HFF-Myc (cell line): ENCODE measurements around the gene ZNF784.

ENCODE experiments used
- DNase-seq: peaks from one replicate; pipeline ENCODE4 v3.0.0-alpha.2; 2011; ENCODE audit warnings: low read depth; ENCODE audit errors: extremely low read depth
- H3K4me3 ChIP-seq: replicated peaks from 2 replicates; pipeline ENCODE4 v1.5.1; 2011; ENCODE audit warnings: low read depth, mild to moderate bottlenecking, control low read depth, low read length
- TF ChIP-seq, protein P1 (sequence below): IDR thresholded peaks from 2 replicates; pipeline ENCODE4 v1.5.1; 2012; ENCODE audit warnings: mild to moderate bottlenecking, low read depth, low read length, control low read depth; ENCODE audit errors: missing control alignments

The ZNF784 gene, protein sequence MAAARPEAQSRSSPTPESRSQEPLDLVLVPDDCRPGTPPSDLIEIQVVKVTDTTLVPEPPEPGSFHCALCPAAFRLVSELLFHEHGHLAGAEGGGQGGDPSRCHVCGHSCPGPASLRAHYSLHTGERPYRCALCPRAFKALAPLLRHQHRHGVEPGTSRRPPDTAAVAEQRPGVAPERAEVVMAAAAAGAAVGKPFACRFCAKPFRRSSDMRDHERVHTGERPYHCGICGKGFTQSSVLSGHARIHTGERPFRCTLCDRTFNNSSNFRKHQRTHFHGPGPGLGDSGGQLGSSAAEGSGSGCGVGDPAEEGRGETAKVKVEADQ

DNA sequence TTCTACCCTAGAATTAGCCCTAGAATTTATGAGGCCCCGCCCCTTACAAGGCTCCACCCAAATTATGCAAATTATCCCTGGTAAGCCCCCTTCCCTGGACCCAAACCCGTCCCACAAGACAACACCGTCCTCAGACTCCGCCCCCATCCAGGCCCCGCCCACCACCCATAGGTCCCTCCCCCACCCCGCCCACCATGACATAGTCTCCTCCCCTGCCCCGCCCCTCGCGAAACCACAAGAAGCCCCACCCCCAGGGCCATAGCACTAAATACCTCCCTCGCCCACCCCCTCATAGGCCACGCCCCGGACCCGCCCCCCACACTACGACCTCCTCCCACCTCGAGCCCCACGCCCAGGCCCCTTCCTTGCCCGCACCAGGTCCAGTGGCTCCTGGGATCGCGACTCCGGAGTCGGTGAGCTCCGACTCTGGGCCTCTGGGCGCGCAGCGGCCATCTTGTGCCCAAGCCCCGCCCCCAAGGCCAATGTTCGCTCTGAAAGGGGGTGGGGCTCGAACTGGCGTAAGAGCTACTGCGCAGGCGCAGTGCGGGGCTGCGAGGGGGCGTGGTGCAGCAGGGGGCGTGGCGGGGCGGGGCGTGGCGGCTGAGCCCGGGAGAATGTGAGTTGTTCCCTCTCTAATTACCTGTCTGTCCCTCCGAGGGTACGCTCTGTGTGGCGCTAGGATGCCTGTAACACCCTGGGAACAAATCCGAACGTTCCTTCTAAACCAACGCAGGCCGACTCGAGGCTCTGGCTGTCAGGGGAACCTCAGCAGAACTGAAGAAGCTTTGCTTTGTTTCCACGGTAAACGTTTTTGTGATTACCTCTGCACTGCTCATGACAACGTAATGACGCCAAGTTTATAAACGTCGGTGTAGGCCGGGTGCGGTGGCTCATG is at the start of gene ZNF784:
ZNF784 (minus strand) TSS at position 458 of the 895 bp plus-strand sequence; CDS start at position 453, 5 bp downstream.
- TF ChIP-seq, protein P1, sequence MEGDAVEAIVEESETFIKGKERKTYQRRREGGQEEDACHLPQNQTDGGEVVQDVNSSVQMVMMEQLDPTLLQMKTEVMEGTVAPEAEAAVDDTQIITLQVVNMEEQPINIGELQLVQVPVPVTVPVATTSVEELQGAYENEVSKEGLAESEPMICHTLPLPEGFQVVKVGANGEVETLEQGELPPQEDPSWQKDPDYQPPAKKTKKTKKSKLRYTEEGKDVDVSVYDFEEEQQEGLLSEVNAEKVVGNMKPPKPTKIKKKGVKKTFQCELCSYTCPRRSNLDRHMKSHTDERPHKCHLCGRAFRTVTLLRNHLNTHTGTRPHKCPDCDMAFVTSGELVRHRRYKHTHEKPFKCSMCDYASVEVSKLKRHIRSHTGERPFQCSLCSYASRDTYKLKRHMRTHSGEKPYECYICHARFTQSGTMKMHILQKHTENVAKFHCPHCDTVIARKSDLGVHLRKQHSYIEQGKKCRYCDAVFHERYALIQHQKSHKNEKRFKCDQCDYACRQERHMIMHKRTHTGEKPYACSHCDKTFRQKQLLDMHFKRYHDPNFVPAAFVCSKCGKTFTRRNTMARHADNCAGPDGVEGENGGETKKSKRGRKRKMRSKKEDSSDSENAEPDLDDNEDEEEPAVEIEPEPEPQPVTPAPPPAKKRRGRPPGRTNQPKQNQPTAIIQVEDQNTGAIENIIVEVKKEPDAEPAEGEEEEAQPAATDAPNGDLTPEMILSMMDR: no peak
- peak; percentile 67 for DNase-seq
- H3K4me3 ChIP-seq: peak within 1 kb of the TSS; percentile 49

DNA sequence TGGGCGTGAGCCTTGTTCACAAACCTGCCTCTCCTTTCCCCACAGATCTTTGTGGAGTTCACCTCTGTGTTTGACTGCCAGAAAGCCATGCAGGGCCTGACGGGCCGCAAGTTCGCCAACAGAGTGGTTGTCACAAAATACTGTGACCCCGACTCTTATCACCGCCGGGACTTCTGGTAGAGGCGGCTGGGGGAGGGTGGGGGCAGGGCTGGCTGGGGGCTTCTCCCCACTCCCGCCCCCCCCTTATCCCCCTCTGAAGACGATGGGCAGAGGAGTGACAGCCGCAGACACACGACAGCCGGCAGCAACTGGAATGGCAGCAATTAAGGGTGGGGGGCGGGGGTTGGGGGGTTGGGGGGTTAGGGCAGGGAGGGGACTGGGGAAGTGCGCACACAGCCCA is 49.5 kb upstream of the ZNF784 start:
- DNase-seq: no peak
- H3K4me3 ChIP-seq: no peak overlapping the region
- TF ChIP-seq, protein P1: no peak

DNA sequence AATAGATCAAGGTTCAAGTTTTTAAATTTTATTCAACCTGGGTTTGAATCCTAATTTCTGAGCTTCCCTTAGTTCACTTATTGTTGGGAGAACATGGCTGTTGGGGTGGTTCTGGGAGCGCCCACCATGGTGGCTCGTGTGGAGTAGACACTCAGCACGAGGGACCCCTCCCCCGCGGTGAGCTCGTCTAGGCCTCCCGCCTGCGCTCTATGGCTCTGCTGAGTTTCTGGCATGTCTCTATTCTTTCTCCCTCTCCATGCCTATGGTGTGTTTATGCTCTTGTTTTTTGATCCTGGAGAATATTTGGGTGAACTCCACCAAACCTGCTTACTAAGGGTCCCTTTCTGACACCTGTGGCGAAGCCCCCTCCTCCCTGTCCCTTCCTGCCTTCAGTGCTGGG is 49.1 kb upstream of the ZNF784 start:
- TF ChIP-seq, protein P1: no peak
- H3K4me3 ChIP-seq: no peak overlapping the region
- DNase-seq: no peak

DNA sequence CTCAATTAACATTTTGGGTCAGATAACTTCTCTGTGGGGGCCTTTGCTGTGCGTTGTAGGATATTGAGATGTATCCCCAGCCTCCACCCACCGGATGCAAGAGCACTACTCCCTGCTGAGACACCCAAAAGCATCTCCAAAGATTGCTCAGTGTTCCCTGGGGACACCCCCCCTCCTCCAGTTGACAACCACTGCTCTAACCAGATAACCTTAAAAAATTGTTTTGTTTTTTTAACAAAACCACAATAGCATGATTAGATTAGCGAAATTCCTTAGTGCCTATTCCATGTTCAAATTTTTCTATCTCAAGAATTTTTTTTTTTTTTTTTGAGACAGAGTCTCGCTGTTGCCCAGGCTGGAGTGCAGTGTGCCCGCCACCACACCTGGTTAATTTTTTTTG is 48.1 kb upstream of the ZNF784 start:
- TF ChIP-seq, protein P1: no peak
- no peak for DNase-seq
- H3K4me3 ChIP-seq: no peak overlapping the region

DNA sequence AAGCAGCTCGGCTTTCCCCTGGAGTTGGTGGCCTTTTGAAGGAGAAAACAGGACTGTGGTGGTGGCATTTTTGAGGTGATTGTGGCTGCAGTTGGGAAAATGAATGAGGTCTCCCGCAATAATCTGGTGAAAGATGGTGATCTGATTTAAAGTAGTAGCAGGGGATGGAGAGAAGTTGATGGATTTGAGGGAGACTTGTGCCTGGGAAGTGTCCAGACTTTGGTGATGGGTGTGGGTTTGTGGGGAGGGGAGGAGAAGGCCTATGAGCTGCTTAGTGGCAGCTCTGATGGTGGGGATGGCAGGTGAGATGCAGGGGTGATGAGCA is 46.6 kb upstream of the ZNF784 start:
- H3K4me3 ChIP-seq: no peak overlapping the region
- TF ChIP-seq, protein P1: no peak
- DNase-seq: no peak

DNA sequence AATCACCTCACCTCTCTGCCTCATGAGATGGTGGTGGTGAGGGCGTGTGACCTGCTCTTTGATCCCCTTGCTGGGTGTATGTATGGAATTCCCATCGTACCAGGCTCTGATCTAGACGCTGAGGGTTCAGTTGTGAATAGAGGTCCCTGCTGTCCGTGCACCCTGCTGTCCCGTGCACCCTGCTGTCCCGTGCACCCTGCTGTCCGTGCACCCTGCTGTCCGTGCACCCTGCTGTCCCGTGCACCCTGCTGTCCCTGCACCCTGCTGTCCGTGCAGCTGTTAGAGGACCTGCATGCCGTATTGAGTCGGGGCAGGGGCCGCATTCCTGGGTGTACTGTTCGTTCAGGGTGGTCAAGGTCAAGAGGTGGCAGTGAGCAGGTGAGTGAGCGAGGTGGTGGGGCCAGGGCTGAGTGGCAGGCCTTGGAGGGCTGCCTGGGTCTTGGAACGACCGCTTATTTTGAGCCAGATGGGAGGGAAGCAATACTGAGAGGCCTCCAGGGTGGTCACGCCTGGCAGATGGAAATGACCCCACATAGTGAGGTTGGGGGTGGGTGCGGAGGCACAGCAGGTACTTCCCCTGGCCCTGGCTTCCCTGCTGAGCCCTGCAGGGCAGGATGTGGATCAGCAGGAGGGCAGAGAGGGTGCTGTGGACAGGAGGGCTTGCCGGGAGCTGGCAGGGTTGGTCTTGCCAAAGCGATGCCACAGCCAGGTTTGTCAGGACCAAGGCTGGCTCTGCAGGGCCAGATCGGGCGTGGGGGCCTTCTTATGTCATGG is 46.1 kb upstream of the ZNF784 start:
- no peak overlapping the region for H3K4me3 ChIP-seq
- TF ChIP-seq, protein P1: no peak
- DNase-seq: no peak
